Stimulated activated CD4-positive, alpha-beta T cell treated with anti-CD3 and anti-CD28 coated beads, Interleukin-1b, Interleukin-23, amount 100 ng/mL, for 24 hours (primary cell): Measurements from ENCODE around the gene NGEF.

Source experiments
- DNase-seq, 4 experiments: peaks; one replicate each; pipeline ENCODE4 v3.0.0-alpha.2; 2020; ENCODE audit warnings: low read depth in 4 of 4, low spot score in 1 of 4

NGEF gene

GRCh38 chr2:232974396-232974795, 38.7 kb downstream of the NGEF start:
- no peak for DNase-seq

DNA sequence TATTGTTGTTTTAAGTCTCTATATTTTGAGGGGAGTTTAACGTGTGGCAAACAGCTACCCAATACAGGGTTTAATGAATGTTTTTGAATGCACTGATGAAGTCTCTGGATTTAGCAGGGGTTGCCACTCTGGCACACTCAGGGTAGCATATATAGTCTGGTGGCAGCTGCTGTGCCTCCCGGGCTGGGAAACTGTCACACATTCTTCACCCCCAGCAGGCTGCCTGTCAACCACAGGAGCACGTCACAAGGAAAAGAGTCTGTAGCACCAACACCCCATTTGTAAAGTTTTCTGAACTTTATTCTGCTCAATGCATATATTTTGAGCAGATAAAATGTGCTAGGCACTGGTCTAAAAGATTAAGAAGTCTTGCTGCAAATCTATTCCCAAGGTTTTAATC, 39.3 kb downstream of the NGEF start:
- DNase-seq, result no peak

GRCh38 chr2:232973011-232973735, 39.9 kb downstream of the NGEF start:
- DNase-seq, result no peak

- no peak for DNase-seq
These were observed 41.3 kb downstream of the NGEF start for GRCh38 chr2:232971744-232972143.

GRCh38 chr2:232970051-232970450, 43.0 kb downstream of the NGEF start:
- no peak for DNase-seq

DNA sequence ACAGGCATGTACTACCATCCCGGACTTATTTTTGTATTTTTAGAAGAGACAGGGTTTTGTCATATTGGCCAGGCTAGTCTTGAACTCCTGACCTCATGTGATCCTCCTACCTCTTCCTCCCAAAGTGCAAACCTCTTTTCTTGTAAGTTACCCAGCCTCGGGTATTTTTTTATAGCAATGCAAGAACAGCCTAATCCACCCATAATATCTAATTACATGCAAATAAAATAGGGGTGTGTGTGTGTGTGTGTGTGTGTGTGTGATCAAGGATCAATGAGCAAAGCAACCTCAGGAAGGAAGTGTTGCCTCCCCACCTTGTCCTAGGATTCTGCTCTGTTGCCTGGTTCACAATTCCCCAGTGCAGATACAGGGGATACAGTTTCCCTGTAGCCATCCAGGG, 45.6 kb downstream of the NGEF start:
- no peak for DNase-seq

GRCh38 chr2:232966122-232966521, 46.9 kb downstream of the NGEF start:
- DNase-seq, result no peak

DNA sequence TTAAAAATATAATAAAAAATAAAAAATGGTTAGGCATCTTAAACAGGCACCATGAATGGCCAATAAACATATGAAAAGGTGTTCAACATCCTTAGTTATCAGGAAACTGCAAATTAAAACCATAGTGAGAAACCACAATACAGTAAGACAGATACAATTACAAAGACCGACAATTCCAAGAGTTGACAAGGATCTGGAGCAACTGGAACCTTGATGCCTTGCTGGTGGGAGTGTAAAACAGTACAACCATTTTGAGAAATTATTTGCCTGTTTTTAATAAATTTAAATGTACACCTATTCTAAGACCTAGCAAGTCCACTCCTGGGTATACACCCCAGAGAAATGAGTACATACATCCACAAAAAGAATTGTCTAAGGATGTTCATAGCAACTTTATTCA, 49.1 kb downstream of the NGEF start:
- no peak for DNase-seq

DNA sequence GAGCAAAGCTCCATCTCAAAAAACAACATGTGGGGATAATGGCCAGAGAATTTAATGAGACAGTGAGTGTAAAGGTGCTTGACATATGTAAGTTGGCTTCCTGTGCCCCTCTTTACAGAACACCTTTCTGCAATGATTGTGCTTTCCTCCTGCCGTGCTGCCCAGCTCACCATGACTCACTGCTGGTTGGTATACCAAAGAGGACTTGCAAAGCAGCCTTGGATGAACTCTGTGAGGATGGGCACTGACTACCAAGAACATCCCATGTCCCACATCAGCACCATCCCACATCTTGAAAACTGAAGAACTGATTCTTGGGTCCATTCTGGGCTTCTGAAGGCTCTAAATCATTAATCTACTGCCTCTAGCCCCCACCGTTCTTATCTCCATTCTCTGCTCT, 52.2 kb downstream of the NGEF start:
- no peak for DNase-seq

DNA sequence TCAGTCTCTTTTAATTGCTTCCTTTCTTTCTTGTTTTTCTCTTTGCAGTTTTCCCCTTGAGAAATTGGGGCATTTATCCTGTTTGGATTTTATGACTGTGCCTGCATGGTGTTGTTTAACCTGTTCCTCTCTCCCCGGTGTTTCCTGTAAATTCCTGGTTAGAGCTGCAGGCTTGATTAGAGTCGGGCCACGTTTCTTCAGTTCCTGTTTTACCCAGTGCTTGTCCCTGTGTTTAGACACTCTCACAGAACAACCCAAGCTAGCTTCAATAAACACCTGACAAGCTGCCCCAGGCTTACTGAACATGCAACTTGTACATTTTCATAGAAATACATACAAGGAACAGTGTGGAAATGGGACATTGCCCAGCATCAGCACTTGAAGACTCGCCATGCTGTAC, 53.9 kb downstream of the NGEF start:
- no peak for DNase-seq

GRCh38 chr2:232957657-232958090, 55.4 kb downstream of the NGEF start:
- no peak for DNase-seq

- DNase-seq, result no peak
These were observed 57.2 kb downstream of the NGEF start for GRCh38 chr2:232955856-232956255.

DNA sequence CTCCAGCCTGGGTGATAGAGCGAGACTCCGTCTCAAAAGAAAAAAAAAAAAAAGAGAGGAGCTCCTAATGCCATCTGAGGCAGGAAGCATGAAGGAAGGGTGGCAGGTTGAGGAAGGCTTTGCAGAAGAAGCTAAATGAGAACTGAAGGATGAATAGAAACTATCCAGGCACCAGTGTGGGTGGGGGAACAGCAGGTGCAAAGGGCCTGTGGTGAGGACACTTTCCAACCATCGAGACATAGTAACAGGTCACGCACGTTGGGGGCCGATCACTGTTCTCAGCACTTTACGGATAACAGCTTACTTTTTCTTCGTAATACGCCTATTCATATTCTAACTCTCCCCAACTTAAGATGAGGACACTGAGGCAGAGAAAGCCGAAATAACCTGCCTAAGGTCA, 58.4 kb downstream of the NGEF start:
- DNase-seq, result no peak

DNA sequence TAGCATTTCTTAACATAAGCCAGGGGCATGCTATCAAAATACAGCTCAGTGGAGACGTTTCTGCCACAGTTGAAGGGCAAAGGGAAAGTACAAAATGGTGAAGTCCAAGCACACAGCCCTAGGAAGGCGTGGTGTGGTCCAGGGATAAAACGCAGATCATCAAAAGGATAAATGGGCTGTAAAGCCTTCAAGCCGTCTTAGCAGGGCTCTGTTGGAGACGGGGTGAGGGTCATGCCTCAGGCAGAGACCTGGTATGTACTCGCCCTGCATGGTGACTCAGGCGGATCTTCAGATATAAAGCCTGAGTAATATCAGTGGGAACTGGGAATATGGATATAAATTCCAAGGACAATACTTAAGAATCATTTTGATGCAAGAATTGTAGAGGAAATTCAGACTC, 61.2 kb downstream of the NGEF start:
- DNase-seq, result no peak

- DNase-seq, result no peak
These were observed 61.9 kb downstream of the NGEF start for GRCh38 chr2:232951181-232951580.

GRCh38 chr2:232950751-232951150, 62.3 kb downstream of the NGEF start:
- DNase-seq, result no peak

- no peak for DNase-seq
These were observed 64.0 kb downstream of the NGEF start for GRCh38 chr2:232949016-232949415.

DNA sequence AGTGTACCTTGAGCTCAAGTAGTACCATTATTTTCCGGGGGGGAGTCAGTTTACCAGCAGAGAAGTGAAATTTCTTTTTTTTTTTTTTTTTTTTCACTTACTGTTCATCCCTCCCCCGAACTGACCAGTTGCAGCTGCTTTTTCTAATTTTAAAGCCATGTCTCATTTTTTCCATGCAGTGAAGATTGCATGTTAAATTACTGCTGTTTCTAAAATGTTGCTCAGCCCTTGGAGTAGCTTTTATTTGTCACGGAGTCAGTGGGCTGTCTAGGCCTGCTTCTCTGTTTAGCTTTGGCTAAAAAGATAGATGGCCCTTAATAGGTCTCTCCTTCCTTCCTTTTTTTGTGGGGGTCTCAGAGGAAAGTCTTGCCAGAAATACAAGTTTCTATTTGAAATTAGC, 70.2 kb downstream of the NGEF start:
- DNase-seq, result no peak

- no peak for DNase-seq
These were observed 71.0 kb downstream of the NGEF start for GRCh38 chr2:232941912-232942594.

GRCh38 chr2:232941400-232941799, 71.7 kb downstream of the NGEF start:
- DNase-seq, result no peak

GRCh38 chr2:232940724-232941123, 72.3 kb downstream of the NGEF start:
- DNase-seq, result no peak

DNA sequence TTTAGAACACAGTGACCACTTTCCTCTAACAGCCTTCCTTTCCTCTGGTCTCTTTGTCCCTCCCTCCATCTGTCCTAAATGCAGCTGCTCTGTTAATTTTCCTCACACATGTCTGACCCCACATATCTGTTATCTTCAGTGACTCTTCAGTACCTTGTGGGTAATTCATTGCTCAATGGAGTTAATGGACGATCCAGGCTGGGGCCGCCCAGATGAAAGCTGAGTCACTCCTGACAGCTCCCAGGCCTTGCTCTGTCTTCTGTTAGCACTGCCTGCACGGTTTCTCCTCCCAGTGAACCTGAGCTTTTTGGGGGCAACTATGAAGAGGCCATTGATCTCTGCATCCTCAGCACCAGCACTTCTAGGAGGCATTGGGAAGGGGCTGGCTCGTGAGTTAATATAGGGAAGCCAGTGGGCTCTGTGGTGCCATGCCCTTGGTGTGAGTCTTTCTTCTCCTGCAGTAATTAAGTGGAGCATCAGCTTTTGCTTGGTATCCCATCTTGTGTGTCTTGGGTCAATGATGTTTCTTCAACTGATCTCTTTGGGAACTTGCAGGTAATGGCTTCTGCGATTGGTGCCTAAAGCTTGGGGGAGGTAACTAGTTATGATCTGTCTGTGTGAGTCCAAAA, 75.7 kb downstream of the NGEF start:
- DNase-seq, result no peak
